Measurements from ENCODE around the gene HBD. TPM values are rescaled to one million over a fixed set of nuclear protein-coding genes. Genes with fewer than 3 reads are reported as not detected.

The HBD gene
- total RNA-seq, 2 donors from 2014 or later: not detected

DNA sequence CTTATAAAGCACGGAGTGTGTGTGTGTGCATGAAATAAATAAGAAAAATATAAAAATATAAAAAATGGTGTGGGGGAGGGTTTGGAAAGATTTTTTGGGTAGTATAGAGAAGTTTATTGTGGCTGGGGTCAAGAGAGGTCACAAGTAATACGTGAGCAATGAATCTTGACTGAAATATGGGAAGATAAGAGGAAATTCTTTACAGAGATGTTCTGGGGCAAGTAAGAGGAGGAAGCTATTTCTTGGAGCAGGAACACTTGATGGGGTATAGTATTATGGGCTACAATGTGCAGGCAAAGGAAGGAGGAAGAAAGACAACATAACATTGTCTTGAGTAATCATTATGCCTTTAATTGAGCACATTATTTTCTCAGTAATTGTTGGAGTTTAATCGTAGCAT is 2.1 kb downstream of the HBD start:
- no peak for ATAC-seq (ENCODE audit: insufficient number of reproducible peaks, low FRiP score, low read depth)
- no peaks in the 10 kb centered on the region for H3K27me3 ChIP-seq (replicated peaks; ENCODE audit: insufficient read depth)
- no peaks in the 10 kb centered on the region for H3K4me1 ChIP-seq (ENCODE audit: control insufficient read depth in 1 of 2, low read depth in 2 of 2)
- no peak overlapping the region for H3K4me3 ChIP-seq
- H3K9me3 ChIP-seq: no peaks in the 10 kb centered on the region
- no peak overlapping the region for H3K27ac ChIP-seq
- no peak for DNase-seq (ENCODE audit: low spot score)
- H3K36me3 ChIP-seq: no peaks in the 10 kb centered on the region
- no peak for TF ChIP-seq CTCF (IDR thresholded peaks at IDR 0.05)

GRCh38 chr11:5231111-5231510 is 3.2 kb downstream of the HBD start:
- no peak for TF ChIP-seq CTCF (IDR thresholded peaks at IDR 0.05)
- Histone ChIP-seq H3K4me1 (ENCODE audit: control insufficient read depth in 1 of 2, low read depth in 2 of 2) (no peaks in the 10 kb centered on the region), H3K36me3 (no peaks in the 10 kb centered on the region), H3K27me3 (replicated peaks; ENCODE audit: insufficient read depth) (no peaks in the 10 kb centered on the region), H3K9me3 (no peaks in the 10 kb centered on the region), H3K27ac (no peak overlapping the region), H3K4me3 (no peak overlapping the region)
- no peak for ATAC-seq (ENCODE audit: insufficient number of reproducible peaks, low FRiP score, low read depth)
- DNase-seq (ENCODE audit: low spot score): no peak

DNA sequence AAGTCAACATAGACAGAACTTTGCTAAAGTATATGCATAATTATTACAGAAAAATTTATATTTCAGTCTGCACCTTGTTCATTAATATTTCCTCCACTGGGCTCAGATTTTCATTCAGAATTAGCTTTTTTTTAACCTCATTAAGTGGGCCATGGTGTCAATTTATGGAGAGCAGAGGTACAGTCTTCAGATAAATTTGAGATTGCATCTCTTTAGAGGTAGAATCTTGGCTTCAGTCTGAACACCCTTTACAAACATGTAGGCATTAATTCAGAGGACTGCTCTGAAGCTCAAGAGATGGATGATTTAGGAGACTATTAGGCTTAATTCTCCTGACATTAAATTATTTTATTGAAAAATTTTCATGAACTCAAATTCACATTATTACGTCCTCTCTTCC is 4.0 kb downstream of the HBD start:
- no peaks in the 10 kb centered on the region for H3K36me3 ChIP-seq
- ATAC-seq (ENCODE audit: insufficient number of reproducible peaks, low FRiP score, low read depth) (no peak), DNase-seq (ENCODE audit: low spot score) (no peak)
- TF ChIP-seq CTCF (IDR thresholded peaks at IDR 0.05): no peak
- H3K4me3 ChIP-seq: no peak overlapping the region
- no peak overlapping the region for H3K27ac ChIP-seq
- no peaks in the 10 kb centered on the region for H3K9me3 ChIP-seq
- H3K4me1 ChIP-seq (ENCODE audit: control insufficient read depth in 1 of 2, low read depth in 2 of 2): no peaks in the 10 kb centered on the region
- no peaks in the 10 kb centered on the region for H3K27me3 ChIP-seq (replicated peaks; ENCODE audit: insufficient read depth)

- H3K4me1 ChIP-seq (ENCODE audit: control insufficient read depth in 1 of 2, low read depth in 2 of 2): no peaks in the 10 kb centered on the region
- TF ChIP-seq CTCF (IDR thresholded peaks at IDR 0.05): no peak
- H3K27ac ChIP-seq: no peak overlapping the region
- no peaks in the 10 kb centered on the region for H3K36me3 ChIP-seq
- no peaks in the 10 kb centered on the region for H3K9me3 ChIP-seq
- ATAC-seq (ENCODE audit: insufficient number of reproducible peaks, low FRiP score, low read depth): no peak
- DNase-seq (ENCODE audit: low spot score): no peak
- H3K27me3 ChIP-seq (replicated peaks; ENCODE audit: insufficient read depth): no peaks in the 10 kb centered on the region
- no peak overlapping the region for H3K4me3 ChIP-seq
Observed at GRCh38 chr11:5229796-5230195, 4.5 kb downstream of the HBD start.

GRCh38 chr11:5229356-5229755 is 4.9 kb downstream of the HBD start:
- Histone ChIP-seq H3K4me1 (ENCODE audit: control insufficient read depth in 1 of 2, low read depth in 2 of 2) (no peaks in the 10 kb centered on the region), H3K4me3 (no peak overlapping the region), H3K27ac (no peak overlapping the region), H3K9me3 (no peaks in the 10 kb centered on the region), H3K27me3 (replicated peaks; ENCODE audit: insufficient read depth) (no peaks in the 10 kb centered on the region), H3K36me3 (no peaks in the 10 kb centered on the region)
- TF ChIP-seq CTCF (IDR thresholded peaks at IDR 0.05): no peak
- ATAC-seq (ENCODE audit: insufficient number of reproducible peaks, low FRiP score, low read depth) (no peak), DNase-seq (ENCODE audit: low spot score) (no peak)

Data from thoracic aorta (tissue), 2 donors.